SK-N-SH treated with all-trans-retinoic acid at 6 μM for 48 hours (cell line): ENCODE results near the gene MACROD1.

Source experiments
- ARNTL ChIP-seq: fragments of 450-650 bp; formaldehyde crosslinking; IDR thresholded peaks from 2 replicates; pipeline ENCODE4 v1.5.0; 2020; ENCODE audit warnings: low read depth, mild to moderate bottlenecking, moderate library complexity, borderline replicate concordance
- BACH2 ChIP-seq: fragments of 250-450 bp; sonication (Bioruptor Pico); IDR thresholded peaks from 2 replicates; pipeline ENCODE4 v1.9.0; 2021; ENCODE audit warnings: mild to moderate bottlenecking, borderline replicate concordance
- CSRNP3 ChIP-seq: fragments of 250-450 bp; sonication (Bioruptor Pico); IDR thresholded peaks from 2 replicates; pipeline ENCODE4 v1.5.1; 2021; ENCODE audit warnings: mild to moderate bottlenecking, moderate library complexity
- PATZ1 ChIP-seq: fragments of 250-450 bp; sonication (Bioruptor Pico); IDR thresholded peaks from 2 replicates; pipeline ENCODE4 v1.8.0; 2020; ENCODE audit warnings: mild to moderate bottlenecking, moderate library complexity, borderline replicate concordance
- POU6F1 ChIP-seq: fragments of 250-450 bp; sonication (Bioruptor Pico); IDR thresholded peaks from 2 replicates; pipeline ENCODE4 v1.8.0; 2021; ENCODE audit warnings: low read depth, mild to moderate bottlenecking, moderate library complexity, borderline replicate concordance
- TOX ChIP-seq: fragments of 250-450 bp; sonication (Bioruptor Pico); IDR thresholded peaks from 2 replicates; pipeline ENCODE4 v1.8.0; 2021; ENCODE audit warnings: mild to moderate bottlenecking, moderate library complexity, borderline replicate concordance
- ZC3H10 ChIP-seq: fragments of 250-450 bp; sonication (Bioruptor Pico); IDR thresholded peaks from 2 replicates; pipeline ENCODE4 v1.5.1; 2021; ENCODE audit warnings: mild to moderate bottlenecking, moderate library complexity
- ZFP3 ChIP-seq: fragments of 250-450 bp; sonication (Bioruptor Pico); IDR thresholded peaks from 2 replicates; pipeline ENCODE4 v1.5.0; 2020; ENCODE audit warnings: mild to moderate bottlenecking, moderate library complexity
- ZNF70 ChIP-seq: fragments of 450-650 bp; formaldehyde crosslinking; IDR thresholded peaks from 2 replicates; pipeline ENCODE4 v1.5.0; 2020; ENCODE audit warnings: mild to moderate bottlenecking, moderate library complexity
- ZNF8 ChIP-seq: fragments of 450-650 bp; formaldehyde crosslinking; IDR thresholded peaks from 2 replicates; pipeline ENCODE4 v1.5.0; 2020; ENCODE audit warnings: mild to moderate bottlenecking, moderate library complexity

- no peak for TF ChIP-seq PATZ1 (CRISPR knock-in tag)
- no peak for TF ChIP-seq ZNF70 (CRISPR knock-in tag)
- TF ChIP-seq ZC3H10: no peak
- no peak for TF ChIP-seq BACH2 (CRISPR knock-in tag)
- no peak for TF ChIP-seq TOX (CRISPR knock-in tag)
- no peak for TF ChIP-seq ZFP3 (CRISPR knock-in tag)
- no peak for TF ChIP-seq ZNF8
- no peak for TF ChIP-seq CSRNP3 (CRISPR knock-in tag)
- TF ChIP-seq POU6F1 (CRISPR knock-in tag): no peak
- no peak for TF ChIP-seq ARNTL (CRISPR knock-in tag)
These were observed 39.1 kb downstream of the MACROD1 start for GRCh38 chr11:64126796-64127195.
